ENCODE measurements around the gene PLCE1. TPM values are rescaled to one million over a fixed set of nuclear protein-coding genes. Genes with fewer than 3 reads are reported as not detected.

PLCE1 gene
- total RNA-seq, 1 donor from 2014 or later, result 7.4 TPM

GRCh38 chr10:94010886-94011285, 17.2 kb downstream of the PLCE1 start:
- H3K9me3 Mint-ChIP-seq (ENCODE audit: unreplicated experiment), result peaks cover 6% of the 10 kb centered on the region
- no peaks in the 10 kb centered on the region for H3K27me3 Mint-ChIP-seq (ENCODE audit: unreplicated experiment)
- DNase-seq (ENCODE audit: extremely low spot score, unreplicated experiment), result no peak
- no peak for TF ChIP-seq CTCF (IDR thresholded peaks at IDR 0.05)
- H3K4me3 Mint-ChIP-seq (ENCODE audit: unreplicated experiment), result no peak overlapping the region
- peaks cover 10% of the 10 kb centered on the region for H3K4me1 Mint-ChIP-seq (ENCODE audit: unreplicated experiment)
- H3K27ac Mint-ChIP-seq (ENCODE audit: unreplicated experiment), result no peak overlapping the region
- peaks cover 5% of the 10 kb centered on the region for H3K36me3 Mint-ChIP-seq (ENCODE audit: unreplicated experiment)

GRCh38 chr10:94011296-94011695, 17.6 kb downstream of the PLCE1 start:
- Mint-ChIP-seq H3K27me3 (ENCODE audit: unreplicated experiment) (no peaks in the 10 kb centered on the region), H3K4me3 (ENCODE audit: unreplicated experiment) (no peak overlapping the region), H3K4me1 (ENCODE audit: unreplicated experiment) (peaks cover 10% of the 10 kb centered on the region), H3K36me3 (ENCODE audit: unreplicated experiment) (peaks cover 5% of the 10 kb centered on the region), H3K9me3 (ENCODE audit: unreplicated experiment) (peaks cover 6% of the 10 kb centered on the region), H3K27ac (ENCODE audit: unreplicated experiment) (no peak overlapping the region)
- no peak for TF ChIP-seq CTCF (IDR thresholded peaks at IDR 0.05)
- DNase-seq (ENCODE audit: extremely low spot score, unreplicated experiment), result no peak

- no peak overlapping the region for H3K27ac Mint-ChIP-seq (ENCODE audit: unreplicated experiment)
- TF ChIP-seq CTCF (IDR thresholded peaks at IDR 0.05), result no peak
- peaks cover 7% of the 10 kb centered on the region for H3K36me3 Mint-ChIP-seq (ENCODE audit: unreplicated experiment)
- peaks cover 11% of the 10 kb centered on the region for H3K4me1 Mint-ChIP-seq (ENCODE audit: unreplicated experiment)
- no peaks in the 10 kb centered on the region for H3K27me3 Mint-ChIP-seq (ENCODE audit: unreplicated experiment)
- DNase-seq (ENCODE audit: extremely low spot score, unreplicated experiment), result no peak
- H3K4me3 Mint-ChIP-seq (ENCODE audit: unreplicated experiment), result no peak overlapping the region
- H3K9me3 Mint-ChIP-seq (ENCODE audit: unreplicated experiment), result peaks cover 6% of the 10 kb centered on the region
These were observed 19.1 kb downstream of the PLCE1 start for GRCh38 chr10:94012834-94013233.

GRCh38 chr10:94013331-94013760, 19.6 kb downstream of the PLCE1 start:
- Mint-ChIP-seq H3K27ac (ENCODE audit: unreplicated experiment) (no peak overlapping the region), H3K4me1 (ENCODE audit: unreplicated experiment) (peaks cover 11% of the 10 kb centered on the region), H3K9me3 (ENCODE audit: unreplicated experiment) (peaks cover 6% of the 10 kb centered on the region), H3K4me3 (ENCODE audit: unreplicated experiment) (no peak overlapping the region), H3K36me3 (ENCODE audit: unreplicated experiment) (peaks cover 7% of the 10 kb centered on the region), H3K27me3 (ENCODE audit: unreplicated experiment) (no peaks in the 10 kb centered on the region)
- no peak for DNase-seq (ENCODE audit: extremely low spot score, unreplicated experiment)
- TF ChIP-seq CTCF (IDR thresholded peaks at IDR 0.05), result no peak

- no peak for DNase-seq (ENCODE audit: extremely low spot score, unreplicated experiment)
- peaks cover 11% of the 10 kb centered on the region for H3K4me1 Mint-ChIP-seq (ENCODE audit: unreplicated experiment)
- H3K27me3 Mint-ChIP-seq (ENCODE audit: unreplicated experiment), result no peaks in the 10 kb centered on the region
- H3K36me3 Mint-ChIP-seq (ENCODE audit: unreplicated experiment), result peaks cover 7% of the 10 kb centered on the region
- H3K27ac Mint-ChIP-seq (ENCODE audit: unreplicated experiment), result no peak overlapping the region
- no peak overlapping the region for H3K4me3 Mint-ChIP-seq (ENCODE audit: unreplicated experiment)
- no peak for TF ChIP-seq CTCF (IDR thresholded peaks at IDR 0.05)
- peaks cover 6% of the 10 kb centered on the region for H3K9me3 Mint-ChIP-seq (ENCODE audit: unreplicated experiment)
These were observed 20.6 kb downstream of the PLCE1 start for GRCh38 chr10:94014304-94014703.

Data from osteocyte (in vitro differentiated cells).